Measurements from ENCODE around the gene RPL21.
"Not testable (repeated sequence)": the region's sequence is repeated elsewhere in the genome, so short reads cannot be mapped to it uniquely, and the experiment has no call there.

Gene RPL21

DNA sequence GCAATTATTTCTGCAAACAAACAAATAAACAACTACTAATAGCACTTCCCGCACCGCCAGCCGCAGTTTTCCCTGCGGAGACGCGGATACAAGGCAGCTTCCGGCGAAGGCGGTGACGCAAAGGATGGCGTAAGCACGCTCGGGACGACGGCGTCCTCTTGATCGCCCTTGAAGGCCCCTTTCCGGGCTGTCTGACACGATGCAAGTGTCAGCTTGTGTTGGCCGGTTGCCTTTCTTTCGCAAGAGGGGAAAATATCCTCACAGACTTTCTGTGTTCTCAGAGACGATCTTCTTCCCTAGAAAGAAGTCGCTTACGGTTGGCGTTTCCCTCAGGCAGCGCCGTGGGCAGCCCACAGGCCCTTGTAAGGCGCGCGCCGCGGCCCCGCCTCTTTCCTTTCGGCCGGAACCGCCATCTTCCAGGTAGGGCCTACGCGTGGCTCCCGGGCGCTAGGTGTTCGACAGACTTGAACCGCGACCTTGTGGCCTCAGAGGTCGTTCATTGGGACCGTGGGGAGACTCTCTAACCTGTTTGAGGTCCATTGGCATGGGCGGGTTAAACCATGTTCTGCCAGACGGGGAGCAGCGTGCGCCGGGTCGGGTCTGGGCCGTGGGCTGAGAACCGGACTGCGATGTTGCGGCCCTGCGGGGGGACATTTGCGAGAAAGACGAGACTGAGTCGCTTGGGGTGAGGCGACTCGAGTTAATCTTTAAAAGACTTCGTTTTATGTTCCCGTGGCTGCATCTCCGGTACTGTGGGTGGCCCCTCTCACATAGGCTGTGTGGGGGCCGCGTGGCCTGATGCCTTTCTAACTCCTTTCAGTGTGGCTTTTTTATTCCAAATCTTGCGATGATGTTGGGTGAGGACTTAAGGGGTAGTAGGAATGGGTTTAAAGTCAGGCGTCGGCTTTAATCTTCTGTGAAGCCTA lies at the start of gene RPL21:
RPL21 (plus strand) TSS at position 393 of the 926 bp plus-strand sequence. CDS start 2,219 bp downstream, outside the sequence.
- peak; percentile 90 for DNase-seq

DNA sequence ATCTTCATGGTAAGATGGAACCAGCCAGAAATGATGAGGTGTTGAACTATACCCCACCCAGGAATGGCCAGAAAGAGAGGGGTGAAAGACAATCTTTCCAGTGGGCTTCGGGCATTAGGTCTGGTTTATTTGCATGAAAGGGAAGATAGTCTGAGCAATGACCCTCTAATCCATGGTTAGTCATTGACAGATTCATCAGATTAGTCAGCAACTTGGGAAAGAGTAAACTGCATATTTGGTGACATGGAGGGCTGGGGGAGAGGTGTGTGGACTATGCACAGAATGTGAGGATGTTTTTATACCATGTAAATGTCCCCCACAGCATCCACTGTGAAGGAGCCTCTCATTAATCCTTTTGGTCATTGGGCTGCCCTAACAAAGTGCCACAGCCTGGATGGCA lies 49.7 kb upstream of the RPL21 start:
- no peak for DNase-seq

DNA sequence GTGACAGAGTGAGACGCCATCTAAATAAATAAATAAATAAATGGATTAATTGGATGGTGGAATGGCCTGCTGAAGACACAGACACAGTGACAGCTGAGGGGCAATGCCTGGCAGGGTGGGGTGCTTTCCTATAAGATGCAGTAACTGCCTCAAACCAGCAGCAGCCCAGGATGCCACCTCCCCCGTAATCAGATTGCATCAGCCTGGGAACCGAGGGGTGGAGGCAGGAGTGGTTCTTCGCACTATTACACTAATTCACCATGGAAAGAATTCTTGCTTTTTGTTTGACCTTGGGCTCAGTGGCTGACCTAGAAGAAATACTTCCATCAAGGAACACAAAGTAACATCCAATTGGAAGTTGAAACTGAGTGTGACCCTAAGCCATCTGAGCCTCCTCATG lies 48.2 kb upstream of the RPL21 start:
- no peak for DNase-seq

- no peak for DNase-seq
Measured at GRCh38 chr13:27203854-27204253, 47.5 kb upstream of the RPL21 start.

DNA sequence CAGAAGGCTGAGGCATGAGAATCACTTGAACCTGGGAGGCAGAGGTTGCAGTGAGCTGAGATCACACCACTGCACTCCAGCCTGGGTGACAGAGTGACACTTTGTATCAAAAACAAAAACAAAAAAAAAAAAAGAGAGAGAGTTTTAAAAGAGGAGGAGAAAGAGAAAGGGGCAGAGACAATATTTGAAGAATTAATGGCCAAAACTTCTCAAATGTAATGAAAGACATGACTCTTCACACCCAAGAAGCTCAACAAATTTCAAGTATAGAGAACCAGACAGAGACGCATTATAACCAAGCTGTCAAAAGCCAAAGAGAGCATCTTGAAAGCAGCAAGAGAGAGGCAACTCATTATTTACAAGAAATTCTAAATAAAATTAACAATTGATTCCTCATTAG lies 42.8 kb upstream of the RPL21 start:
- DNase-seq: no peak

- DNase-seq: no peak
Measured at GRCh38 chr13:27211271-27211670, 40.1 kb upstream of the RPL21 start.

GRCh38 chr13:27211771-27212364 lies 39.5 kb upstream of the RPL21 start:
- no peak for DNase-seq

GRCh38 chr13:27213386-27213785 lies 38.0 kb upstream of the RPL21 start:
- not testable (repeated sequence) for DNase-seq

- not testable (repeated sequence) for DNase-seq
Measured at GRCh38 chr13:27217791-27218190, 33.6 kb upstream of the RPL21 start.

DNA sequence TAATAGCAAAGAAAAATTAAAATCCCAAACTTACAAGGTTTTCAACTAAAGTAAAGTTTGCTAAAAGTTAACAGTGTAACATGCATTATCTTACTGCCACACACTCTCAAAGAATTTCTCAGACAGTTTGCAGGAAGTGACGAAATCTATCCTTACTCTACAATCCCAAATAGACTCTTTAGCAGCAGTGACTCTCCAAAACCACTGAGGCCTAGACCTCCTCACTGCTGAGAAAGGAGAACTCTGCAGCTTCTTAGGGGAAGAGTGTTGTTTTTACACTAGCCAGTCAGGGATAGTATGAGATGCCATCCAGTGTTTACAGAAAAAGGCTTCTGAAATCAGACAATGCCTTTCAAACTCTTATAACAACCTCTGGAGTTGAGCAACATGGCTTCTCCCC lies 32.5 kb upstream of the RPL21 start:
- DNase-seq: not testable (repeated sequence)

DNA sequence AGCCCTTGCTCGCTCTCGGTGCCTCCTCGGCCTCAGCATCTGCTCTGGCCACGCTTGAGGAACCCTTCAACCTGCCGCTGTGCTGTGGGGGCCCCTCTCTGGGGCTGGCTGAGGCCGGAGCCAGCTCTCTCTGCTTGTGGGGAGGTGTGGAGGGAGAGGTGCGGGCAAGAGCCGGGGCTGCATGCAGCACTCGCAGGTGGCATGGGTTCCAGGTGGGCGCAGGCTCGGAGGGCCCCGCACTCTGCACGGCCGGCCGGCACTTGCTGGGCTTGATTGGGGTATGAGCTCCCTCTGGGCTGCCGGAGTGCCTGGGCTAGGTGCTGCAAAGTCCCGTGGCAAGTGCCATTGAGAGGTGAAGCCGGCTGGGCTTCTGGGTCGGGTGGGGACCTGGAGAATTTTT lies 31.7 kb upstream of the RPL21 start:
- DNase-seq: no peak

DNA sequence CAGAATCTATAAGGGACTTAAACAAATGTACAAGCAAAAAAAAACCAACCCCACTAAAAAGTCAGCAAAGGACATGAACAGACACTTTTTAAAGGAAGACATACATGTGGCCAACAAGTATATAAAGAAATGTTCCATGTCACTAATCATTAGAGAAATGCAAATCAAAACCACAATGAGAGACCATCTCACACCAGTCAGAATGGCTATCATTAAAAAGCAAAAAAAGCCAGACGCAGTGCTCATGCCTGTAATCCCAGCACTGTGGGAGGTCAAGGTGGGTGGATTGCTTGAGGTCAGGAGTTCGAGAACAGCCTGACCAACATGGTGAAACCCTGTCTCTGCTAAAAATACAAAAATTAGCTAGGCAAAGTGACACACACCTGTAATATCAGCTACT lies 29.3 kb upstream of the RPL21 start:
- DNase-seq: not testable (repeated sequence)

GRCh38 chr13:27226991-27227390 lies 24.4 kb upstream of the RPL21 start:
- DNase-seq: no peak

DNA sequence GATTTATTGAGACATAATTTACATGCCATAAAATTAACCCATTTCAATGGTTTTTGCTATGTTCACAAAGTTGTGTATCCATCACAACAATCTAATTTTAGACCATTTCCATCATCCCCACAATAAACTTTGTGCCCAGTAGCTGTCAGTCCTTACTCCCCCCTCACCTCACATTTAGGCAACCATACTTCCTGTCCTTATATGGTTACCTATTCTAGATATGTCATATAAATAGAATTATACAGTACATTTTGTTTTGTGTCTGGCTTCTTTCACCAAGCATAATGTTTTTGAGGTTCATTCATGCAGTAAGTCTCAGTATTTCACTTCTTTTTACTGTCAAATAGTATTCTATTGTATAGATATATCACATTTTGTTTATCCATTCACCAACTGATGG lies 23.2 kb upstream of the RPL21 start:
- DNase-seq: no peak

- no peak for DNase-seq
Measured at GRCh38 chr13:27229642-27230041, 21.7 kb upstream of the RPL21 start.

GRCh38 chr13:27233964-27234363 lies 17.4 kb upstream of the RPL21 start:
- no peak for DNase-seq

- DNase-seq: no peak
Measured at GRCh38 chr13:27236478-27236877, 14.9 kb upstream of the RPL21 start.

- no peak for DNase-seq
Measured at GRCh38 chr13:27242702-27243101, 8.7 kb upstream of the RPL21 start.

DNA sequence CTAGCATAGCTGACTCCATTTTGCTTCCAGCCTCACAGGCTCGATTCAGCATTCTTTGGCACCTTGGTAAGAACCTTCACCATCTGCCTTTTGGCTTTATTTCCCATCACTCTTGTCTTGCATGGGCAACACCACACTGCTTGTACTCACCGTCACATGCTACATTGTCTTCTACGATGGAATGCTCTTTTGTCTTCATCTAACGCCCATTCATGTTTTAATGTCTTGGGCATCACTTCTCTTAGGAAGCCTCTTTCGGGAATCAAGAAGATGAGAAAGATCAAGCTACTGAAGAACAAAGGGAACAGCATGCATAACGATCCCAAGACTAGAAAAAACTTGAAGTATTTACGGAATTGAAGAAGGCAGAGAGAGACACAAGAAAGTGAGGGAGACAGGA lies 5.7 kb upstream of the RPL21 start:
- DNase-seq: no peak

DNA sequence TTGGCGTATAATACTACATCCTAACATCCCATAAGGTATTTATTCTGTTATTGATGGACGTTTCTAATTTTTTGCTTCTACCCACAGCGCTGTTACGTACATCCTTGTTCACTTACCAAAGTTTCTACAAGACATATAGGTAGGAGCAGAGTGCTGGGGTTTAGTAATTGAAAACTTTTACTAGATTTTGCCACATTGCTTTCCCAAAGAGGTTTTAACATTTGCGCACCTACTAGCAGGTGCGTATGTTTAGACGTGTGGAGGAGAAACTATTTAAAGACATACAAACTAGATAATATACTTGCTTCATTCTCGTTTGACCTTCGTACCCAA lies 559 bp upstream of the RPL21 start:
- no peak for DNase-seq

- no peak for DNase-seq
Measured at GRCh38 chr13:27252467-27252866, 1.1 kb downstream of the RPL21 start.

DNA sequence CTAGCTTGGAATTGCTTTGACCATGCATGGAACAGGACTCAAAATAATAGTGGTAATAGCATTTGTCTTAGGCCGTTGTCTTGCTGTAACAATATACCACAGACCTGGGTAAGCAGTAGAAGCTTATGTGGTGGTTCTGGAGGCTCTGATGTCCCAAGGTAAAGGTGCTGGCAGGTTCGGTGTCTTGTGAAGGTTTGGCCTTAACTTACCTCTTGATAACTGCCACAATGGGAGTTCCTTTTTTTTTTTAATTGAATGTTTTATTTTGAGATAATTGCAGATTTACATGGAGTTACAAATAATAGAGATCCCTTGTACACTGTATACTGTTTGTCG lies 5.8 kb downstream of the RPL21 start:
- no peak for DNase-seq

DNA sequence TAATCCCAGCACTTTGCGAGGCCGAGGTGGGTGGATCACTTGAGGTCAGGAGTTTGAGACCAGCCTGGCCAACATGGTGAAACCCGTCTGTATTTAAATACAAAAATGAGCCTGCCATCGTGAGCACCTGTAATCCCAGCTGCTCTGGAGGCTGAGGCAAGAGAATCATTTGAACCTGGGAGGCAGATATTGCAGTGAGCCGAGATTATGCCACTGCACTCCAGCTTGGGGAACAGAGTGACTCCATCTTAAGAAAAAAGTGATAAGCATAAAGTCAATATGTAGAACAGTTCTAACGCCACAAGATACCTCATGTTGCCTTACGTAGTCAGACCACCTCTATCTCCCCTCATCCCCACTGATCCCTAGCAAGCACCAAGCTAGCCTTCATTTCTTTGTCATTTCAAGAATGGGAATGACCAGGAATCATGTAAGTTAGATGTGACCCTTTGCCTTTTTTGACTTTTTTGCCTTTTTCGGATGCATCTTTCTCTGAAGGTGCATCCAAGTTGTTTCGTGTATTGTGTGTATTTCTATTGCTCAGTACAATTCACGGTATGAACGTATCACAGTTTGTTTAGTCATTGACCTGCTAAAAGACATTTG lies 6.4 kb downstream of the RPL21 start:
- DNase-seq: no peak

DNA sequence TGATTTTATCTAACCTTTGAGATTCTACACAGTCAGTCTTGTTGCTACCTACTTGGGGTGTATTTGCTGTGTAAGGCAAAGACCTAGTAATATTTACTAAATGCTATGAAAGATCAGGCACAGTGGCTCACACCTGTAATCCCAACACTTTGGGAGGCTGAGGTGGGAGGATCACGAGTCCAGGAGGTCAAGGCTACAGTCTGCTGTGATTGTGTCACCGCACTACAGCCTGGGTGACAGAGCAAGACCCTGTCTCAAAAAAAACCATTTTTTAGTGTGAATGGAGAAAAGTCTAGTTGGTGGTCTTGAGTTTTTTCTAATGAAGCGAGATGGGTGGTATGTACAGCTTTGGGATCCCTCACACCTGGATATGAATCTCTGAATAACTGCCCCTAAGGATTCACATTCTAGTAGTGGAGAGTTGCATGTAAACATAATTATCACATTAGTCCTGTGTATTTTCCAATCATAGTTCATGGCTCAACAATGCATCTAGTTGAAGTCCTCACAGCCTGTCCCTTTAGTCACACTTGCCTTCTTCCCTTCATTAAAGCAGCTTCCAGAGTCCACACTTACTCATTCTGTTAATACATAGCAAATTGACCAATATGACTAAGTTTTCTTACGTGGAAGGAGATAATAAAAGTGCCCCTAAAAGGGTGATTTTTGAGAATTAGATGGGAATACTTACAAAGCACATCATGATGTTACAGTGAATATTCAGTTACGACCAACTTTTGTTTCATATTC lies 7.5 kb downstream of the RPL21 start:
- DNase-seq: no peak

All from activated CD8-positive, alpha-beta memory T cell treated with anti-CD3 and anti-CD28 coated beads, Interleukin-2, amount 50 U/mL, for 4 hours (primary cell).